NCI-H1436 (cell line): Measurements from ENCODE around the gene UTS2R.

Experiments used
- DNase-seq: peaks from one replicate; lab custom pipeline; 2025; lab: John Stamatoyannopoulos, UW

UTS2R gene

DNA sequence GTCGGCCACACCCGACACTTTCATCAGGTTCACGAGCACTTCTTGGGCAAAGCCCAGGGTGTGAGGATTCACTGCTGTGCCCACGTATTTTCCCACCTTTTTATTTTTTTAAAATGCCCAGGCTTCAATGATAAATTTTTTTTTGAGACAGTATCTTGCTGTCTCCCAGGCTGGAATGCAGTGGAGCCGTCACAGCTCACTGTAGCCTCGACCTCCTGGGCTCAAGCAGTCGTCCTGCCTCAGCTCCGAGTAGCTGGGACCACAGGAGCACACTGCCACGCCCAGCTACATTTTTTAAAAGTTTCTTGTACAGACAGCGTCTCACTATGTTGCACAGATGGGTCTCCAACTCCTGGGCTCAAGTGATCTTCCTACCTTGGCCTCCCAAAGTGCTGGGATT lies 17.8 kb downstream of the UTS2R start:
- no peak for DNase-seq

DNA sequence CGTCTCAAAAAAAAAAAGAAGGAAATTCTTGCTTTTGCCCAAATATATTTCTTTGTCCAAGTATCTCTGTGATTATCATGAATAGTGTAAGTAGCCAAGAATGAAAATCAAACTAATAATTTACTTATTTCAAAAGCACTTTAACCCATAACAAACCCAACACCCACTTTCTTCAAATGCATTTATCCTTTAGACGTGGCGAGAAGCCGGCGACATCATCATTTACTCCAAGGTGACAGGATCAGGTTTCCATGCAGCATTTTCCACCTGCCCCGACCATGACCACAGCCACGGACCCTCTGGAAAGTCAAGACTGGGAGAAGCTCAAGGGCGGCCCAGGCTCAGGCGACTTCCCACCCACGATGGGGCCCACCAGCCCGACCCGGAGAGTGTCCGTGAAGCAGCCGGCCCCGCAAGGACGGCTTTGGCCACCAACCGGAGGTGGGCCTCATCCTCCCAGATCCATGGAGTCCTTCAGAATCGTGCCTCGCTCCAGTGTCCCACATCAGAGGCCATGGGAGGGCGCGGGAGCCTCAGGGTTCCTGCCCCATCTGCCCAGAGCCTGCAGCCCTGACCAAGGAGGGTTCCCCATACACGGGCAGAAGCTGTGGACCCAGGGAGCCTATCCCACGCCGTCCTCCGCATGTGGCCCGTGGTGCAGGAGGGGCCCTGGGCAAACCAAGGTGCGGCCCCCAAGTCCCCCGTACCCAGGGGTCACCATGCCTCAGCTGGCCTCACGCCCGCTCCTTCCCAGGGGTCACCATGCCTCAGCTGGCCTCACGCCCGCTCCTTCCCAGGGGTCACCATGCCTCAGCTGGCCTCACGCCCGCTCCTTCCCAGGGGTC lies 18.7 kb downstream of the UTS2R start:
- no peak for DNase-seq

DNA sequence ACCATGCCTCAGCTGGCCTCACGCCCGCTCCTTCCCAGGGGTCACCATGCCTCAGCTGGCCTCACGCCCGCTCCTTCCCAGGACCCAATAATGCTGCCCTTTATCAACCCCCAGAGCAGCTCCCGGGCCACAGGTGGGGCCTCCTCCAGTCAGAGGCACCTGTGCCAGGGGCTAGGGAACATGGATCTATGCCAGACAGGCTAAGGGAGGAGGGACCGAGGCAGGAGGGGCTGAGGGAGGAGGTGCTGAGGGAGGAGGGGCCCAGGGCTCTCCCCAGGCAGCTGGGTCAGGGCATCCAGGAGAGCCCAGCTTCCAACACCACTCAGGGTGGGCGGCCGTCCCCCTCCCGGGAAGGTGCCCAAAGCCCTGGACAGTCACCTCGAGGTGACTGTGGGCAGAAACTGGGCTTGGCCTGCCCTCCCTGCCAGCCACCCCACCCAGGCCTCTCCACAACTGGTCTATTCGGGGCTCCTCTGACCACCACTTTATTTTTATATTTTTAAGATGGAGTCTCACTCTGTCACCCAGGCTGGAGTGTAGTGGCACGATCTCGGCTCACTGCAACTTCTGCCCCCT lies 19.4 kb downstream of the UTS2R start:
- DNase-seq, result no peak

DNA sequence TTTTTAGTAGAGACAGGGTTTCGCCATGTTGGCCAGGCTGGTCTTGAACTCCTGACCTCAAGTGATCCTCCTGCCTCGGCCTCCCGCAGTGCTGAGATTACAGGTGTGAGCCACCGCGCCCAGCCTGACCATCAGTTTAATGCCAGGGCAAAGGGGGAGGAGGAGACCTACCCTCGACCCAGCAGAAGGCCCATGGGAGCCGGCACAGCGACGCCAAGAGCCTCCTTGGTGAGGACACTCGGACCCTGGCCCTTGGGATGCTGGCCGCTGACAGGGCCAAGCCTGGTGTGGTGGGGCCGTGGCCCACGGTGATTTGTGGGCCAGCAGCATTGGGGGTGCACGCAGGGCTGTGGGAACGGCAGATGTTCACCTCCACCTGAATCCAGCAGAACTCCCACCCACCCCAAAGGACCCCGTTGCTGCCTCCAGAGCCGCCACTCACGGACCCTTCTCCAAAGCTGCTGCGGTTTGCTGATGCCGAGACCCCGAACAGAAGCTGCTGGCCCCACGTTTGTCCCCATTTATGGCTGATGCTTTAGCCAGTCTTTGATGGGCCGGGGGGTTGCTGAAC lies 20.0 kb downstream of the UTS2R start:
- DNase-seq, result no peak

DNA sequence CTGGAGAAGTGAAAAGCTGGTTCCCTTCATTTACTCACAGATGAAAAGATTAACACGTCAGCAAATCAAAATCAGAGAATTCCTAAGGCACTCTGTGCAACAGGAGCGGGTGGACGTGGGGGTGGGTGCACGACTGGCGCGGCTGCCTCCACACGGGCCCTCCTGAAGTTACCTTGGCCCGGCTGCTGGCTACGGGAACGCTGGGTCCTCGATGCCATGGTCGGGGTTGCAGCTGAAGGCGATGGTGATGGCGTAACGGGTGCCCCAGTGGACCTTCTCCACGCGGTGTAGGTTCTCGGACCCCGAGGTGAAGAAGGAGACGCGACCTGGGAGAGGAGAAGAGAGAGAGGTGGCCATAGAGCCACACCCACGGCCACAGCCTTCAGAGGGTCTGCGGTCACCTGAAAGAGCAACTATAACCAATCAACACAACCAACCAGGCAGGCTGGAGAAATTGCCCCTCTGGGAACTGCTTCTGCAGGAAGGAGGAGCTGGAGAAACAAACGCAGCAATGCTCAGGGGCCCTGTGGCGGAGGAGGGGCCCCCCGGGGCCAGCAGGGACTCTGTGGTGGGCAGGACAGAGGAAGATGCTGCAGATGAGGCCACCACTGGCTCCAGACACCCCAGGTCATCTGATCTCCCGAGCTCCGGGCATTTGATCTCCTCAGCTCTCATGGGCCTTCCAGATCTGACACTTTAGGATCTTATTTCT lies 20.8 kb downstream of the UTS2R start:
- DNase-seq, result no peak

DNA sequence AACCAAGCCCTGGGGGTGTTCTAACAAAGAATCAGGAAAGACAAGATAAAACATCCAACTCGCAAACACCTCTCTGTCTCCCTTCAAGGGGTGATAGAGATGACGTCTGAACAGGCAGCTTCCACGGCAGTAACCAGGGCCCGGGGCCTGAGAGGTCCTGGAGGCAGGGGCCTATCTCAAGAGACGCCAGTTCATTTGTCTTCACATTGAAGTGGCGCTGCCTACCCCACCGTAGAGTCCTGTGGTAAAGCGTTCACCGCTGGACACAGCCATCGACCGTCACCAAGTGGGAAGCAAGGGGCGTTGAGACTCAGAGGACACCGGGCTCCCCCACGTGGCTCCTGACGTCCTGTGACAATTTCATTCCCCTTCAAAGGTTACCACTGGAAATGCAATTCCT lies 21.4 kb downstream of the UTS2R start:
- DNase-seq, result no peak

DNA sequence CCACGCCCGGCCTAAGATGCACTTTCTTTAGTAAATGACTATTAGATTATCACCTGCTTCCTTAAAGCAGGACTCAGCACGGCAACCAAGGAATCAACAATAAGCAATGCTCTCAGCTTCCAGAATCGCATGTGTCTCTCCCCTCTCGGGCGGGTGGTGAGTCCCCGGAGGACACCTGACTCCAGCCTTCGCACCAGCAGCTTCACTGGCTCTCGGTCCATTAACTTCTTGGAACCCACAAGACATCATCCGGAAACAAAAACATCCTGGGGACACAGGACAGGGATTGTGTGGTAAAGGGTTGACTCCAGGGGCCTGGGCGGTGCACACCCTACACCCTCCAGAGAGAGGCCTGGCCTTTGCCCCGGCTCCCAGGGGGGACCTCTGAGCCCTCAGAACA lies 22.7 kb downstream of the UTS2R start:
- DNase-seq, result no peak

DNA sequence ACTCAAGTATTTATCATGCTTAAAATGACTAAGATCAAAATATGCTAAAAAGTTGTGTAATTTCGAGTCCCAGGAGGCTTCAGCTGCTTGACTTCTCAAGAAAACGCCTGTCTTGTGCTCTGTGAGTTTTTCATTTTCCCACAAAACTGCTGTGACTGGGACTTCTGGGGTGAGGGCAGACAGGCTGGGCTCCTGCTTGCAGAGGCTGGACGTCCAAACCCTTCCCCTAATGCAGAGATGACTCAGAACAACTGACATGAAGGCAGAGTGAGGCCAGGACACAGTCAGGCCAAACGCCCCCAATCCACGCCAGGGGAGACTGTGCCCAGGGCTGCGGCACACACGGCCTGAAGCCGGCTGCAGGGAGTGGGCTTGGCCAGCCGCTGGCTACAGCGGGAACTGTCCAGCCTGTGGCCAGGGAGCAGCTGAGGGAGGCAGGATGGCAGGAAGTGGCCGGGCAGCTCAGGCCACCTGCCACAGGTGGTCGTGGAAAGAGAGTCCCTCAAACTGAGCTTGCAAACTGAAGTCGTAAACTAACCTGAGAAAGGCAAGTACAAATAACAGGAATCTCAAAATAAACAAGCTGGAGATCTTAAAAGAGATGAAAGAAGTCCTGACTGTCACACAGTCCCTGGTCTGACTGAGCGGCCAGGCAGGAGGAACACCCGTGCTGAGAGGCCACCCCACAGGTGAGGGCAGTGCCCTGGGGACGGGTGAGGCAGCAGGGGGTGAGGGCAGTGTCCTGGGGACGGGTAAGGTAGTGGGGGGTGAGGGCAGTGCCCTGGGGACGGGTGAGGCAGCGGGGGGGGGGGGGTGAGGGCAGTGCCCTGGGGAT lies 25.3 kb downstream of the UTS2R start:
- no peak for DNase-seq

DNA sequence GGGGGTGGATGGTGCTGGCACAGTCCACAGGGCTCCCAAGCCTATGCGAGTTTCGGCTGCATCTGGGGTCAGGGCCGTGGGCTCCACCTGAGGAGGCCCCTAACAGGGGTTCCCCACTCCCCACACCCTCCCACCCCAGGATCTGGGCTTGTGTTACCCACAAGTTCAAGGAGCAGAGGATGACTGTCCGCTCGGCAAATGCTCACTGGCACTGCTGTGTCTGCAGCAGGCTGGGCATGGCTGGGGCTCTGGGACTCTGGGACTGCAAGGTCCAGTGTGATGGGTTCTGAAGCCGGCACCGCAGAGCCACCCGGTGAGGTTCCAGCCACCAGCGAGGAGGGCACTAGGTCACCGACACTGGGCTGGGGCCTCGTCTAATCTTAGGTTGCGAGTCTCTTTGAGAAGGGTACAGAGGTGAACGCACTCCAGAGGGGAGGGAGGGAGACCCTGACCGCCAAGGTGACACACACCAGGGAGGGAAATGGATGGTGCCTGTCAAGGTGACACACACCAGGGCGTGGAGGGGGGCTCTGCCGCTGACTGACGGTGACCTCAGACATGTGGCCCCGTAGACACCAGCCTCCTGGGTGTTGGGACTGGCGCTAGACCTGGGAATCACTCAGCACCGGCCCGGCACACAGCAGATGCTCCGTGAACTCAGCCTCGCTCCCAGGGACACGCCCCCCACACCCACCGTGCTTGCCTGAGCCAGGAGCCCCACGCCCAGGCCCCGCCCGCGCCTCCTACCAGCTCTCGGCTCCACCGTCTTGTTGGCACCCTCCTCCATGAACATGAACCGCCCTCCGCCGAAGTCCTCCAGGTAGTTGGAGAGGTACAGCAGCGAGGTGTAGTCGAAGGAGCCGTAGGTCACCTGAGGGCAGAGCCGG lies 26.1 kb downstream of the UTS2R start:
- no peak for DNase-seq

DNA sequence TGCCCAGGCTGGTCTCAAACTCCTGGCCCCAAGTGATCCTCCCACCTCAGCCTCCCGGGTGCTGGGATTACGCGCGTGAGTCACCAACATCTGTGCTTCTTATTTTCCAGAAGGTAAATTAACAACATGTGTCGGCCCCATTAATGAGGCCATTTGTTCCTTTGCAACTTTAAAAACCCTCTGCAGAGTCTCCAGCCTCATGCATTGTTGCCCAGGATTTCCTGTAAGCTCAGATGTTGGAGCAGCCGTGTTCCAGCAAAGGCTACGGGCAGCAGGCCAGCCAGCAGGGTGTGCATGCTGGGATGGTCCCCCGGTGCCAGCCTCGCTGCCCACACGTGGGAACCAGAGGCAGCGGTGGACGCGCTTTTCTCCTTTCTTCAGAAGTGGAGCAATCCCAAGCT lies 27.5 kb downstream of the UTS2R start:
- no peak for DNase-seq

DNA sequence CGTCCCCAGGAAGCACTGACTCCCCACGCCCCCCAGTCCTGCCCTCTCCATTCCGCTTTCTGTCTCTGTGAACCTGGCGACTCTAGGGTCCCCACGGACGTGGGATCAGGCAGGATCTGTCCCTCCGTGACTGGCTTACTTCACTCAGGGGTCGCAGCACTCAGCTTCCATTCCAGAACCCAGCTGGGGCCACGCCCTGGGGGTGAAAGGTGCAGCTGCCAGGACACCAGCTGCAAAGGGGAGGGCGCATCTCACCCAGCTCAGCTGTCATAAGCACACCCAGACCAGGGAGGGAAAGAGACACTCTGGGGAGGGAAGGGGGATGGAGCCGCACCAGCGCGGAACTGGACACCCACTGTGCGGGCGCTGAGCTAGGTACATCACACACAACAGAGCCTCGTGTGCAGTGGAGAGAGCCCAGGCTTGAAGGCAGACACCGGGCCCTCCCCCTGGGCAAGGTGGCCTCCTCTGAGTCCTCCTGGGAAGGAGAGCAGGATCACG lies 28.1 kb downstream of the UTS2R start:
- DNase-seq, result no peak

DNA sequence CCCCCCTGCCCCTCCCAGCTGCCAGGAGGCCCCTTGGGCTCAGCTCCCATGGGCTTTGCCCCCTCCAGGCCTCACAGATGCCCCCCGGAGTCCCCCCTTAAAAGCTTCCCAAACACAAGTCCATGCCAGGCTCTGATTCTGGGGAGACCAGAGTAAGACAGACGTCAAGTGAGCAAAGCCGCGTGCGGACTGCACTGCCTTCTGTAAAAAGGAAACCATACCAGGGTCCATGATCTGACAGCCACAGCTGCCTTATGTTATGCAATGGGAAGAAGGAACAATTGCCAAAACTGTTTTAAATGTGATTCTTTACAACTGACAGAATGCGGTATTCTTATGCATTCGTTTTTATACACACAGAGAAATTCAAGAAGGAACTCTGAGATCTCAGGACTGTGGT lies 28.6 kb downstream of the UTS2R start:
- no peak for DNase-seq

DNA sequence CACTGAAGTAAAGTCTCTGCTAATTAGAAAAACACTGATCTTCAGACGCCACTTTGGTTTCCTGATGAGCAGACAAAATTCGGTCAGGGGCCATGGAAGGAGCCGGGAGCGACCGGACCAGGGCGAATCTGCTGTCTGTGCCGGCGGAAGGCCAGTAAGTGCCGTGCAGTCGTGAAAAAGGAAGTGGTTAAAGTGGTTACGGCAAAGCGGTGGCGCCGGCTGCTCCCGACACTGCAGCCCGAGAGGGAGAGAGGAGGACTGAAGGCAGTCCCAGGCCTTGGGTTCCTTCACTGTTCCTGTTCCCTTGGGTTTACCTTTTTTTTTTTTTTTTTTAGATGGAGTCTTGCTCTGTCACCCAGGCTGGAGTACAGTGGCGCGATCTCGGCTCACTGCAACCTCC lies 29.3 kb downstream of the UTS2R start:
- no peak for DNase-seq

DNA sequence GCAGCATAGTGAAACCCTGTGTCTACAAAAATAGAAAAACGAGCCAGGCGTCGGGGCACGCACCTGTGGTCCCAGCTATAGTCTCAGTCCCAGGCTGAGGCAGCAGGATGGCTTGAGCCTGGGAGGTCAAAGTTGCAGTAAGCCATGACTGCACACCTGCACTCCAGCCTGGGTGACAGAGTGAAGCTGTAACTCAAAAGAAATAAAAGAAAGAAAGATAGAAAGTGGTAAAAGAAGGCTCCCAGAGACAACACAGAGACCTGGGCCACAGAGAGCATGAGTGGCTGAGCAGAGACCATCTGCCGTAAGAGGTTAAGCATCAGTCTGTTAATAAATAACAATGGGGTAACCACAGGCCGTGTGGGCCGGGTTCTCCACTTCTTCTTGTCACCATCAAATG lies 31.3 kb downstream of the UTS2R start:
- DNase-seq, result no peak

DNA sequence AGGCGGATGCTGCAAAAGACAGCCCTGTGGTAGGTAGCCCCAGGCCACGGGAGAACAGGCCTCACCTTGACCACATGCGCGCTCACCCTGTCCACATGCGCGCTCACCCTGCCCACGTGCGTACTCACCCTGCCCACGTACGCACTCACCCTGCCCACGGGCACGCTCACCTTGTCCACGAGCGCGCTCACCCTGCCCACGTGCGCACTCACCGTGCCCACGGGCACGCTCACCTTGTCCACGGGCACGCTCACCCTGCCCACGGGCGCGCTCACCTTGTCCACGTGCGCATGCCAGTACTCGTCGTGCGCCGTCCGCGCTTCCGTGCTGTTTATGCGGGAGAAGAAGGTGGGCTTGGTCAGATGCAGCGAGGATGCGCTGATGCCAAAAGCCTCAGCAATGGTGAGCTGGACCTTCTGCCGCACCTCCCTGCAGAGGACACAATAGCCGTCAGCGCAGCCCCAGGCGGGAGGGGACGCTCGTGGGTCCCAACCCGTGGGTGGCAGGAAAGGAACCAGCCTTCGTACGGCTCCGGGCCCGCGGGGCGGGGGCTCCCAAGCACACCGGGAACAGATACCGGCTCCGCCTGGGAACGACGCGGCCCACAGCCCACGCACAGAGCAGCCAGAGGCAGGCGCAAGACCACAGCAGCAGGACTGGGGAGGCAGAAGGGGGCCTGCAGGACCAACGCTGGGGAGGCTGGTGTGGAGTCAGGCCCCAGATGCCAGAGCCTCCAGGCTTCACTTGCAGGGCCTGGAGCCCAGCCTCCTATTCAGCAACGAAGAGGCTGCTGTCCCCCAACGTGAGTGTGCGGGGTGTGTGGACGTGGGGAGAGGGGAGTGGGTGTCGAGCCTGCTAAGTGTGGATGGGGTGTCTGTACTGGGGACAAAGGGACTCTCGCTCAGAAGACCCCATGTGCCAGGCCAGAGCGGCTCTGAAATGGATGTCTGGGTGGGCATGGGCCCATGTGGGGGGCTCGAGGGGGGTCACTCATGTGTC lies 32.4 kb downstream of the UTS2R start:
- no peak for DNase-seq

DNA sequence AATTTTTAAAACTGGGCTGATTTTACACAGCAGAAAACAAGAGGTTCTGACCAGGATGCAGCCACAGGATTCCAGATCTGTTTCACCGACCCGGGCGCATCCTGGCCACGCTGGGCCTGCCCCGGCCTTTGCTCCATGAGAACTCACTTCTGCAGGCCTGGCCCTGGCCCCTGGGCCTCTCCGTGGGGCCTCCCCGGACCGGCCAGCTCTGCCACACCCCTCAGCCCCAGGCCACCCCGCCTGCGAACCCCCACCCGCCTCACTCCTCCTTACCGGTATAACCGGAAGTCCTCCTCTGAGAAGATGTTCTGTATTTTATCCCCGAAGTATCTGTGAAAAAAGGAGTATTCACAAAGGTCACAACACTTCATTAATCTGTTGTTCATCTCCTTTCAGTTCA lies 33.5 kb downstream of the UTS2R start:
- DNase-seq, result no peak

DNA sequence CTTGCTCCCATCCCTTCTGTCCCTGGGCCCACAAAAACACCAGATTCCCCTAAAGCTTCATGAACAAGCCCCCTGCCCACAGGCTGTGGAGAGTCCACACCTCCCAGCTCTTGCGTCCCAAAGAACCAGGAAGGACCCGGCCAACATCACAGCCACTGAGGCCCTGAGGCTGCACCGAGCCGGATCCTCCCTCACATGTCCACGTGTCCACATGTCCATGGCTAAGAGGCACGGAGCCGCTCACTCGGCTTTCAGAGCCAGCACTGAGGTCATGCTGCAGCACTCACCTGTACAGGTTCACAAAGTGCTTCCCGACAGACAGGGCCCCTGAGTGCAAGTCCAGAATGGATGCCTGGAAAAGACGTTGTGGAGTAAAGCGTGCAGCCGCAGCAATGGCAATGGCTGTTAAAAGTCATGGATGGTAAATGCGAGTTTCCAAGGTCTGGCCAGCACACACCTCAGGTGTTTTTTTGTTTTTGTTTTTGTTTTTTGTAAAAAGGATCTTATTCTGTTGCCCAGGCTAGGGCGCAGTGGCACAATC lies 34.6 kb downstream of the UTS2R start:
- no peak for DNase-seq

DNA sequence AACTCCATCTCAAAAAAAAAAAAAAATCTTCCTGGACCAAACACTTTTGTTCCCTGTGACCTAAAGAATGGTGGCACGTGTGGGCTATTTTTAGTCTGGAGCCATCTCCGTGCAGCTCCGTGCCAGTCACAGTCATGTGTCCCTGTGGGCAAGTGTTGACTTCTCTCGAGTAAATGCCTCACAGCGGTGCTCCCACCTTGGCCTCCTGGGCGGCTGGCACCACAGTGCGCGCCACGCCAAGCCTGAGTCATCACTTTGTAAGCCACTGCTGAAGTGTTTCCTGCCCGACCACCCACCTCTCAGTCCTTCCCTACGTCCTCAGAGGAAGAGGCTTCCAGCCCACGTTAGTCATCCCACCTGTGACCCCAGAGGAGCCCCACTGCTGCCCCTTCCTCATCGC lies 35.7 kb downstream of the UTS2R start:
- DNase-seq, result no peak

DNA sequence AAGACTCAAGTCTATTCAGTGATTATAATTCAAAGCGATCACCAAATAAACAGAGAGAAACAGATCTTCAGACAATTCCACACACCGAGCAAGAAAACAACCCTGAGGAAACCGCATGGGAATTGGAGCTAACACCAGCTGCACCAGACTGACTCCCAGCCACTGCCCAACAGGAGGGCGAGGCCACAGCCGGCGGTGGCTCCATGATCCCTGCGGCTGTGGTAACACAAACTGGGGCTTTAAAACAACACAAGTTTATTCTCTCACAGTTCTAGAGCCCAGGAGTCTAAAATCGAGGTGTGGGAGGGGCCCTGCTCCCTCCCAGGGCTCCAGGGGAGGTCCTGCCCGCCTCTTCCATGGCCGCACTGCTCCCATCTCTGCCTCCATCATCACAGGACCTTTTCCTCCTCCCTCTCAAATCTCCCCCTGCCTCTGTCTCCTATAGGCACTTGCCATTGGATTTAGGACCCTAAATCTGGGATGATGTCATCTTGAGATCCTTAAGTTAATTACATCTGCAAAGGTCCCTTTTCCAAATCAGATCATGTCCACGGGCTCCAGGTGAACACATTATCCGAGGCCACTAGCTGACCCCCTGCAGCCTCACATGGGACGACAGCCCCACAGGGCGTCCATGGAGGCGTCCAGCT lies 36.8 kb downstream of the UTS2R start:
- no peak for DNase-seq
